Calu3 (cell line): ENCODE data around the gene ATP11A. TPM values are rescaled to one million over a fixed set of nuclear protein-coding genes. Genes with fewer than 3 reads are reported as not detected.

ENCODE experiments used
- BruUV-seq: library from RNA; stranded (reverse); fragments of 400-500 nt; replicated peaks from 2 replicates; lab custom pipeline; 2021; lab: Mats Ljungman, UMichigan
- CTCF ChIA-PET: fragments of 300-600 bp; sonication (Branson Sonifier 250); formaldehyde crosslinking; loops from one replicate; lab custom pipeline; 2022; ENCODE audit warnings: antibody characterized with exemption; lab: Charles Lee
- DNase-seq: peaks from one replicate; pipeline ENCODE4 v3.0.0; 2022
- H3K27ac Mint-ChIP-seq: one replicate; pipeline ENCODE4 v1.8.0; 2022; ENCODE audit warnings: mixed read lengths; ENCODE audit not compliant: unreplicated experiment
- H3K27me3 Mint-ChIP-seq: one replicate; pipeline ENCODE4 v1.8.0; 2022; ENCODE audit warnings: mixed read lengths; ENCODE audit not compliant: unreplicated experiment
- H3K36me3 Mint-ChIP-seq: one replicate; pipeline ENCODE4 v1.8.0; 2022; ENCODE audit warnings: mild to moderate bottlenecking, moderate library complexity, mixed read lengths; ENCODE audit not compliant: insufficient read depth, unreplicated experiment
- H3K4me1 Mint-ChIP-seq: one replicate; pipeline ENCODE4 v1.8.0; 2022; ENCODE audit warnings: mild to moderate bottlenecking, low read depth, mixed read lengths; ENCODE audit not compliant: unreplicated experiment
- H3K4me3 Mint-ChIP-seq: one replicate; pipeline ENCODE4 v1.8.0; 2022; ENCODE audit warnings: mild to moderate bottlenecking, low read depth, moderate library complexity, mixed read lengths; ENCODE audit not compliant: unreplicated experiment
- H3K9me3 Mint-ChIP-seq: one replicate; pipeline ENCODE4 v1.8.0; 2022; ENCODE audit warnings: low read depth, mixed read lengths; ENCODE audit not compliant: unreplicated experiment
- intact Hi-C: fragments of 100-400 bp; cut with micrococcal nuclease; formaldehyde crosslinking; loops from one replicate; pipeline ENCODE4 v1.10.0; 2022; ENCODE audit not compliant: unreplicated experiment
- total RNA-seq: library from RNA; stranded (reverse); gene quantifications from 2 replicates; pipeline ENCODE4 v1.2.3, GENCODE V29; 2022
- TF ChIP-seq, protein P1 (sequence below): fragments of 200-600 bp; IDR thresholded peaks from one replicate; pipeline ENCODE4 v1.8.0; 2022; ENCODE audit warnings: antibody characterized with exemption; ENCODE audit not compliant: unreplicated experiment

Gene ATP11A
- total RNA-seq, 1 experiment from 2014 or later: 115 TPM

DNA sequence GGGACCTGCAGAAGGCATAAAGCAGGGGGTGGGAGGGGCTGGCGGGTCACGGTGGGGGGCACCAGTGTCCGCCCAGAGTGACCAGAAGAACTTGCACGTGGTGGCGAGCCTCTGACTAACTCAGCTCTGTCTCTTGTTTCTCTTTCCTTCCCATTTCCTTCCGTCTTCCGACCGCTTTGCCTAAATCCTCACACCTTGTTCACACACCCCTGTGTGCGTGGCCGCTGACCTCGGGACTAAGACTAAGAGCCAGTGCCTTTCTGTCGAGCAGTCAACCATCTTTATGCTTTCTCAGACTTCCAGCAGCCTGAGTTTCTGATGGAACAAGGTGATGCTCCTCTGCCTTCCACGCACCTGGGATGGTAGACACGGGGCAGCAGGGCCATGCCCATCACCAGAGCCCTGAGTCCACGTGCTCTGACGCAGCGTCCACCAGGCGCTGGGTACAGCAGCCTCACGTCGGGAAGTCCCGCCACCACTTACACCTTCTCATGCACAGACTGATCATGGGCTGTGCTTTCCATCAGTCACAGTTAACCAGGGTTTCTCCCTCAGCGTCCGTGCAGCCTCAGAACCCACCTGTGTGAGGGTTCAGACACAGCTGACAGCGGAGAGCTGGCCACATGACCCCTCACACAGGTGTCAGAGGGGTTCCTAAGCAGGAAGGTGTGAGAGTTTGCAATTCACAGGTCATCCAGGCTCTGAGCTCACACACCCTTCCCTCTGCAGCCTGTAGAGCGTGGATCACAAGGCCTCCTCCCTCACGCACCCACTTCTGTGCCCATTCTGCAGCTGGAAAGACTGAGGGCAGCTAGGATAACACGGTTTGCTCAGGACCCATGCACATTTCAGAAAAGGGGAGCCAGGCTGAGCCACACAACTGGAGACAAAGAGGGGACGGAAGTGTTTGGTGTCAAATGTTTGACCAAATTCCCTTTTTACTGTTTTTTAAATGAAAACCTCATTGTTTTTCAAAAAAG, 188.4 kb downstream of the ATP11A start:
- H3K9me3 Mint-ChIP-seq: no peaks in the 10 kb centered on the region
- BruUV-seq: no TSS peak
- H3K27ac Mint-ChIP-seq: no peak overlapping the region
- TF ChIP-seq, protein P1, sequence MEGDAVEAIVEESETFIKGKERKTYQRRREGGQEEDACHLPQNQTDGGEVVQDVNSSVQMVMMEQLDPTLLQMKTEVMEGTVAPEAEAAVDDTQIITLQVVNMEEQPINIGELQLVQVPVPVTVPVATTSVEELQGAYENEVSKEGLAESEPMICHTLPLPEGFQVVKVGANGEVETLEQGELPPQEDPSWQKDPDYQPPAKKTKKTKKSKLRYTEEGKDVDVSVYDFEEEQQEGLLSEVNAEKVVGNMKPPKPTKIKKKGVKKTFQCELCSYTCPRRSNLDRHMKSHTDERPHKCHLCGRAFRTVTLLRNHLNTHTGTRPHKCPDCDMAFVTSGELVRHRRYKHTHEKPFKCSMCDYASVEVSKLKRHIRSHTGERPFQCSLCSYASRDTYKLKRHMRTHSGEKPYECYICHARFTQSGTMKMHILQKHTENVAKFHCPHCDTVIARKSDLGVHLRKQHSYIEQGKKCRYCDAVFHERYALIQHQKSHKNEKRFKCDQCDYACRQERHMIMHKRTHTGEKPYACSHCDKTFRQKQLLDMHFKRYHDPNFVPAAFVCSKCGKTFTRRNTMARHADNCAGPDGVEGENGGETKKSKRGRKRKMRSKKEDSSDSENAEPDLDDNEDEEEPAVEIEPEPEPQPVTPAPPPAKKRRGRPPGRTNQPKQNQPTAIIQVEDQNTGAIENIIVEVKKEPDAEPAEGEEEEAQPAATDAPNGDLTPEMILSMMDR: no peak
- H3K27me3 Mint-ChIP-seq: no peaks in the 10 kb centered on the region
- CTCF ChIA-PET: no interaction called here
- H3K36me3 Mint-ChIP-seq: peaks cover 12% of the 10 kb centered on the region
- H3K4me1 Mint-ChIP-seq: no peaks in the 10 kb centered on the region
- no peak for DNase-seq
- intact Hi-C loops: no loop called here
- no peak overlapping the region for H3K4me3 Mint-ChIP-seq

DNA sequence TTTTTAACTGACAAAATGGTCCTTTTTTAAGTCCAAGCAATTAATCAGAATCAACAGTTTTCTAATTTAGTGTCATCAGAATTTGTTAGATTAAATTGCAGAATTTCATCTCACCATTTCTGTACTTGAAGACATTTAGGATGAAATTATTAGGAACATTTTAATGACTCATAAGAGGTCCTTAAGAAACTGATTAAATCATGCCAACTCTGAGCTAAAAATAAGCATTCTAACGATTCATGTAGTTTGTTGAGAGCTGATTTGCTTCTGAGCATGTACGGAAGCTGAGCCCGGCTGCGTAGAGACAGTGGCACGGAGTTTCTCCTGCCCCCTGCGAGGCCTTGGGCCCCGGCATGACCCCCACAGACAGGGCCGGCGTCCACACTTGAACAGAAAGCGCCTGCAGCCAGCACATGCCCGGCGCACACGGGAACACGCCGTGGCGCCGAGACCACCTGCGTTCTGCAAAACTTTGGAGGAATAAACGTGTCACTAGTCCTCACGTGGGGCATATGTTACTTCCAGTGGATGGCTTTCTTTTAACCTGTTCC, 189.5 kb downstream of the ATP11A start:
- TF ChIP-seq, protein P1: no peak
- no peaks in the 10 kb centered on the region for H3K4me1 Mint-ChIP-seq
- BruUV-seq: no TSS peak

DNA sequence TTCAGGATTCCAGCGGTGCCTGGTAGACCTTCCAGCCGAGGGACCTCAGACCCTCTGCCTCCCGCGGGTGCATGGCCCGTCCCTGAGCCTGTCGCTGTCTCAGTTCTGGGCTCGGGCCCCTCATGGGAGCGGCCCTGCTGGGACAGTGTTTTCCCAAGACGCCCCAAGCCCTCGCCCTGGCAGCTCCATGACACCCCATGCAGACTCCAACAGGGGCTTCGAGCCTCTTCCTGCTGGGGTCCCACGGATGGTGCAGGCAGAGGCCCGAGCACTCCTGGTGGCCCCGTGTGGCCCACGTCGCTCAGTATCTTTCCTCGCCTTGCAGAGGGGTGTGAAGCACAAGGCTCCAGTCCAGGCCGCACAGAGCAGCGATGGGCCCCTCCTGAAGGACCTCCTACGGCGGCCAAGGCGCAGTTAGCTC, 190.4 kb downstream of the ATP11A start:
- TF ChIP-seq, protein P1: no peak
- DNase-seq: no peak
- H3K27ac Mint-ChIP-seq: no peak overlapping the region
- no peak overlapping the region for H3K4me3 Mint-ChIP-seq
- intact Hi-C loops: no loop called here
- H3K9me3 Mint-ChIP-seq: no peaks in the 10 kb centered on the region
- CTCF ChIA-PET: interaction anchor here (0.6 kb wide), 1 partner anchor 14 kb away, joined by 3 read pairs; no protein-coding TSS in a partner anchor
- BruUV-seq: no TSS peak
- peaks cover 5% of the 10 kb centered on the region for H3K36me3 Mint-ChIP-seq
- no peaks in the 10 kb centered on the region for H3K4me1 Mint-ChIP-seq
- no peaks in the 10 kb centered on the region for H3K27me3 Mint-ChIP-seq

More for the DNA sequence above, 189.5 kb downstream of the ATP11A start:
- Mint-ChIP-seq H3K9me3 (no peaks in the 10 kb centered on the region), H3K4me3 (no peak overlapping the region), H3K36me3 (peaks cover 6% of the 10 kb centered on the region), H3K27ac (no peak overlapping the region), H3K27me3 (no peaks in the 10 kb centered on the region)
- CTCF ChIA-PET: interaction anchor here (0.6 kb wide), 1 partner anchor 15 kb away, joined by 3 read pairs; no protein-coding TSS in a partner anchor
- intact Hi-C loops: no loop called here
- DNase-seq: no peak

DNA sequence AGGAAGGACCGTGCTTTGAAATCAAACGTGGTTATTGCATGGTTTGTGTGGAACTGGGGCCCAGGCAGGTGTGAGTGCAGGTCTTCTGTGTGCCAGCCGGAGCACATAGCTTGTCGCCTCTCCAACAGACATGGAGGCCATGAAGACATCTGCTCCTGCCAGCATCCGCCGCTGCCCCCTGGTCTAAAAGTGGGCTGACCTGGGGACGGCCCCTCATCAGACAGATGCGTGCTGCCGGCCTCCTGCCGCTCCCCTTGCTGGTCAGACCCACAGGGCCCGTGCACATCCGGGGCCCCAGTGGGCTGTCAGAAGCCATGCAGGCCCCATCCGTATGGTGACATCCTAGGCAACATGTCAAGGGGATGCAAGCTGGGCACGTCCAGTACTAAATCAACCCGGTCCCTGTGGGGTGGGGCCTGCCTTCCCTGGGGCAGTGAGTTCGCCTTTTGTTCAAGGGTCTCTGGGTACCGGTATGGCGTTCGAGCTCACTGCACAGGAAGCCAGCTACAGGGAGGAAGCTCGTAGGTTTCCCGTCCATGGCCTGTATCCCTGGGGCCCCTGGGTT, 191.2 kb downstream of the ATP11A start:
- Mint-ChIP-seq H3K4me1 (no peaks in the 10 kb centered on the region), H3K27me3 (no peaks in the 10 kb centered on the region), H3K36me3 (no peaks in the 10 kb centered on the region), H3K9me3 (no peaks in the 10 kb centered on the region), H3K4me3 (no peak overlapping the region), H3K27ac (no peak overlapping the region)
- intact Hi-C loops: no loop called here
- DNase-seq: no peak
- no TSS peak for BruUV-seq
- CTCF ChIA-PET: no interaction called here
- TF ChIP-seq, protein P1: no peak
